ENCODE measurements around the gene SHMT2.
"Not testable (repeated sequence)": the region's sequence is repeated elsewhere in the genome, so short reads cannot be mapped to it uniquely, and the experiment has no call there.

SHMT2 gene

GRCh38 chr12:57272337-57273151, 43.0 kb downstream of the SHMT2 start:
- no peaks in the 10 kb centered on the region for H3K9me3 ChIP-seq
- no peak overlapping the region for H3K4me3 ChIP-seq (ENCODE audit: low read depth in 1 of 2, low read length in 1 of 2)
- H3K27me3 ChIP-seq: no peaks in the 10 kb centered on the region
- peaks cover 89% of the 10 kb centered on the region for H3K36me3 ChIP-seq
- peaks cover 0 to 6% of the 10 kb centered on the region in 2 experiments for H3K4me1 ChIP-seq (ENCODE audit: control insufficient read depth in 1 of 2, insufficient read depth in 1 of 2, low read depth in 1 of 2, low read length in 1 of 2)
- no peak overlapping the region for H3K27ac ChIP-seq
- no peak for TF ChIP-seq CTCF (IDR thresholded peaks at IDR 0.05)

GRCh38 chr12:57273516-57273915, 44.0 kb downstream of the SHMT2 start:
- peaks cover 89% of the 10 kb centered on the region for H3K36me3 ChIP-seq

GRCh38 chr12:57276233-57276632, 46.7 kb downstream of the SHMT2 start:
- not testable (repeated sequence) for H3K4me1 ChIP-seq (ENCODE audit: control insufficient read depth in 1 of 2, insufficient read depth in 1 of 2, low read depth in 1 of 2, low read length in 1 of 2); H3K27ac ChIP-seq; H3K27me3 ChIP-seq; H3K9me3 ChIP-seq; H3K4me3 ChIP-seq (ENCODE audit: low read depth in 1 of 2, low read length in 1 of 2)
- peaks cover 89% of the 10 kb centered on the region for H3K36me3 ChIP-seq

More at GRCh38 chr12:57273516-57273915, 44.0 kb downstream of the SHMT2 start:
- Histone ChIP-seq H3K4me3 (ENCODE audit: low read depth in 1 of 2, low read length in 1 of 2) (no peak overlapping the region), H3K4me1 (ENCODE audit: control insufficient read depth in 1 of 2, insufficient read depth in 1 of 2, low read depth in 1 of 2, low read length in 1 of 2) (no peaks in the 10 kb centered on the region), H3K27me3 (no peaks in the 10 kb centered on the region), H3K9me3 (no peaks in the 10 kb centered on the region), H3K27ac (no peak overlapping the region)
- TF ChIP-seq CTCF (IDR thresholded peaks at IDR 0.05): no peak

GRCh38 chr12:57276935-57277563, 47.5 kb downstream of the SHMT2 start:
- H3K9me3 ChIP-seq: no peaks in the 10 kb centered on the region
- H3K4me3 ChIP-seq (ENCODE audit: low read depth in 1 of 2, low read length in 1 of 2): no peak overlapping the region
- TF ChIP-seq CTCF (IDR thresholded peaks at IDR 0.05): no peak
- H3K36me3 ChIP-seq: peaks cover 89% of the 10 kb centered on the region
- H3K4me1 ChIP-seq (ENCODE audit: control insufficient read depth in 1 of 2, insufficient read depth in 1 of 2, low read depth in 1 of 2, low read length in 1 of 2): no peaks in the 10 kb centered on the region
- H3K27me3 ChIP-seq: no peaks in the 10 kb centered on the region
- H3K27ac ChIP-seq: no peak overlapping the region

GRCh38 chr12:57278465-57279381, 49.2 kb downstream of the SHMT2 start:
- no peaks in the 10 kb centered on the region for H3K27me3 ChIP-seq
- H3K27ac ChIP-seq: no peak overlapping the region
- H3K4me1 ChIP-seq (ENCODE audit: control insufficient read depth in 1 of 2, insufficient read depth in 1 of 2, low read depth in 1 of 2, low read length in 1 of 2): no peaks in the 10 kb centered on the region
- H3K9me3 ChIP-seq: no peaks in the 10 kb centered on the region
- H3K36me3 ChIP-seq: peaks cover 87% of the 10 kb centered on the region
- no peak for TF ChIP-seq CTCF (IDR thresholded peaks at IDR 0.05)
- H3K4me3 ChIP-seq (ENCODE audit: low read depth in 1 of 2, low read length in 1 of 2): no peak overlapping the region
